Activated naive CD8-positive, alpha-beta T cell treated with anti-CD3 and anti-CD28 coated beads for 36 hours (primary cell): ENCODE results near the gene OR1D5. TPM values are rescaled to one million over a fixed set of nuclear protein-coding genes. Genes with fewer than 3 reads are reported as not detected.
"Not testable (repeated sequence)": the region's sequence is repeated elsewhere in the genome, so short reads cannot be mapped to it uniquely, and the experiment has no call there.

Experiments used
- DNase-seq: peaks from one replicate; pipeline ENCODE4 v3.0.0; 2021
- H3K27ac Mint-ChIP-seq: one replicate; pipeline ENCODE4 v1.8.0; 2022; ENCODE audit warnings: mild to moderate bottlenecking, moderate library complexity, mixed read lengths
- H3K27me3 Mint-ChIP-seq: one replicate; pipeline ENCODE4 v1.8.0; 2022; ENCODE audit warnings: mild to moderate bottlenecking, mixed read lengths
- H3K36me3 Mint-ChIP-seq: one replicate; pipeline ENCODE4 v1.8.0; 2021; ENCODE audit warnings: mild to moderate bottlenecking, mixed read lengths
- H3K4me1 Mint-ChIP-seq: one replicate; pipeline ENCODE4 v1.8.0; 2021; ENCODE audit warnings: mixed read lengths
- H3K4me3 Mint-ChIP-seq: one replicate; pipeline ENCODE4 v1.8.0; 2022; ENCODE audit warnings: mild to moderate bottlenecking, moderate library complexity, mixed read lengths
- H3K9me3 Mint-ChIP-seq: one replicate; pipeline ENCODE4 v1.8.0; 2022; ENCODE audit warnings: mixed read lengths
- total RNA-seq, 2 experiments: library from RNA; stranded (reverse); gene quantifications; one replicate each; pipeline ENCODE4 v1.2.3, GENCODE V29; 2021

Gene OR1D5
- total RNA-seq, 2 experiments from 2014 or later = not detected

DNA sequence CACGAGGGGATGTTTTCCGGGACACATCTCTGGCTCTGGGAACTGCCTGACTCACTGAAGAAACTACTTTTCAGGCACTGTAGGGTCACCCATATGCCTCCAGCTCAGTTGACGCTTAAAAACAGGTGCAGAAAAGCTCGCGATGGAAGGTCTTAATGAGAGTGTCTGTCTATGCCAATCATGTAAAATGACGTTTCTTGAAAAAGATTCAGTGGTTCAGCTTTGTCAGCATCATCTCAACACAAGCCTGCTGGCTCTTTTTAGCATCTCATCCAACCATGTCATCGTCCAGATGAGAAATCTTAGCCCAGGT lies 27.5 kb downstream of the OR1D5 start:
- Mint-ChIP-seq H3K4me3 (no peak overlapping the region), H3K27ac (no peak overlapping the region), H3K27me3 (peaks cover 20% of the 10 kb centered on the region), H3K9me3 (no peaks in the 10 kb centered on the region), H3K4me1 (peaks cover 6% of the 10 kb centered on the region), H3K36me3 (no peaks in the 10 kb centered on the region)
- no peak for DNase-seq

DNA sequence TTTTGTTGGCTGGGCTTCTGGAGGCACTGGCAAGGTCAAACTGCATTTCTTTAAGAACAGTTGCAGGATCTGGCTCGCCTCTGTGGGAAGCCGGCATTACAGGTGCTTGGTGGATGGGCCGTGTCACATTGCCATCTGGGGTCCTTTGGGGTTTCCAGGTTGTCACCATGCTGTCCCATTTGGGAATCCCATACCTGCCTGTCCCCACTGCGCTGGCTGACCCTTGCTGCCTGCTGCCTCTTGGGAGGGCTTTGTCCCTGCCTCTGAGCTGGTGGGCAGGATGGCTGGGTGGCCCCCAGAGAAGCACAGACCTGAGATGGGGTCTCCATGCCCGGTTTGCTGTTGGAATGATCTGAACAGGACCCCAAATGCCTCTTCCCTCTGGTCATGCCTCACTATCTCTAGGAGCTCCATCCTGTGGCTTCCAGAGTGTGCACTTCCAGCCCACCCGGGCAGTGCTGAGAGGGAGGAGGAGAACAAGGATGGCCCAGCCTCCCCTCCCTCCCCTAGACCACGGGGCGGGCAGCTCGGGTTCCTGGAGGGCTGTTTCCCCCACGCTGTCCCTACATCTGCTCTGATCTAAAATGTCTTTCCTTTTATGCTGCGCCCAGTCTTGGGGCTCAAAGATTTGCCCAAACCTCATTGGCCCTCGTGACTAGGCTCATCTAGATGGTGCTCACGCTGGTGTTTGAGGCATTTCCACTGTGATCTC lies 28.0 kb downstream of the OR1D5 start:
- peaks cover 6% of the 10 kb centered on the region for H3K4me1 Mint-ChIP-seq
- no peaks in the 10 kb centered on the region for H3K9me3 Mint-ChIP-seq
- H3K36me3 Mint-ChIP-seq = no peaks in the 10 kb centered on the region
- no peak overlapping the region for H3K4me3 Mint-ChIP-seq
- DNase-seq = no peak
- H3K27ac Mint-ChIP-seq = no peak overlapping the region
- H3K27me3 Mint-ChIP-seq = peaks cover 17% of the 10 kb centered on the region

DNA sequence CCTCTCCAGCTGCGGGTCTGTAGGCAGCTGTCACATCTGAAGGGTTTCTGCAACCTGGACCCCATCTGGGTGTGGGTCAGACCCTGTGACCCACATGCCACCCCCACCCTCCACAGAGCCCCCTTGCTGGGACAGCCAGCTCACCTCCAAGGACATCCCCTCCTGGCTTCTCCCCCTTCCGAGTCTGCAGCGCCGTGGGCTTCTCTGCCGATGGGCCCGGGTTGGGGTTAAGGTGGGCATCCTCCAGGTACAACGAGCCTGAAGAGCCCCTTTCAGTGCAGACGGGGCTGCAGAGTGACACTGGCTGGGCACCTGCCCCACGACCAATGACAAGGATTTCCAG lies 28.9 kb downstream of the OR1D5 start:
- H3K27ac Mint-ChIP-seq = no peak overlapping the region
- DNase-seq = no peak

GRCh38 chr17:3033741-3034577 lies 29.4 kb downstream of the OR1D5 start:
- Mint-ChIP-seq H3K4me3 (no peak overlapping the region), H3K36me3 (no peaks in the 10 kb centered on the region), H3K27me3 (peaks cover 6% of the 10 kb centered on the region), H3K4me1 (no peaks in the 10 kb centered on the region), H3K9me3 (no peaks in the 10 kb centered on the region), H3K27ac (no peak overlapping the region)
- DNase-seq = no peak

More for the DNA sequence above, 28.9 kb downstream of the OR1D5 start:
- H3K4me1 Mint-ChIP-seq = peaks cover under 1% of the 10 kb centered on the region
- peaks cover 9% of the 10 kb centered on the region for H3K27me3 Mint-ChIP-seq
- H3K4me3 Mint-ChIP-seq = no peak overlapping the region
- no peaks in the 10 kb centered on the region for H3K36me3 Mint-ChIP-seq
- no peaks in the 10 kb centered on the region for H3K9me3 Mint-ChIP-seq

GRCh38 chr17:3033248-3033640 lies 30.2 kb downstream of the OR1D5 start:
- peaks cover 4% of the 10 kb centered on the region for H3K27me3 Mint-ChIP-seq
- H3K36me3 Mint-ChIP-seq = no peaks in the 10 kb centered on the region
- H3K4me1 Mint-ChIP-seq = no peaks in the 10 kb centered on the region
- DNase-seq = no peak
- H3K27ac Mint-ChIP-seq = no peak overlapping the region
- no peak overlapping the region for H3K4me3 Mint-ChIP-seq
- no peaks in the 10 kb centered on the region for H3K9me3 Mint-ChIP-seq

DNA sequence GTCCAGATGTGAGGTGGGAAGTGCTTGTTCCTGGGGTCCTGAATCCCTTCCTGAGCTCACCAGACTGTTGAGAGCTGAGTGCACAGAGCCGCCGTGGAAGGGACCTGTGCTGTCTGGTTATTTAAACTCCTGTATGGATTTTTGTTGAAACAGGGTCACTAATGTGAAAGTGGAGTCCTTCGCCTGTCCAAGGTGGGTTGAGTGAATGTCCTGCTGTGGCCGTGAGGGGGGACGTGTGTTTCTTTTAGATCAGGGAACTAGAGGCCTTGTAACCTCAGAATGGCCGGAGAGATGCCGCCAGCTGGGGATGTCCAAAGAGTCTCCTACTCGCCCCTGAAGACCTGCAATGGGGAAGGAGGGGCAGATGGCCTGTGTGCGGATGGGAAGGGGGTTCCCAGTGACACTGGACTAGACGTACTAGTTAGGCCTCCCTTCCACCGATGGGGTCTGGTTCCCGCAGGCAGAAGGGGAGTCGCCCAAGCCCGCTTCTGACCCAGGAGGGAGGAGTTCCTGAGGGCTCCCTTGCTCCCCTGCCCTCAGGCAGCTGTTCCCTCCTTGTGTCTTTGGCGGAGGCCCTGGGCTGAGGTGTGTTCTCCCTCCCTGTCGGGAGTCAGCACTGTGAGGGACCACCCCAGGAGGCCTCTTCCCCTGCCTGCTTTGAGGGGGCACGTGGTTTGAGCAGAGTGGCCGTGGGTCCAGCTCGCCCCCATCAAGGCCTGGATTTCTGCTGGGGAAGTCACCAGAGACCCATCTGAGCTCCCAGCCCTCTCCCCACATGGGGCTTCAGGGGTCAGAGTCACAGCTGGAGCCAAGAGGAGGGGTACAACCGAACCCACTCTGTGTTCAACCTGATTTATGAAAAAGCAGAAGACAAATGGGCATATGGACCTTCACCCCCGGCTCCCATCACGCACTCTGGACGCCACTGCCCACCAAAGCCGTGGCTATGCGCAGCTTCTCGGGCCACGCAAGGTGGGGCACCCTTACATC lies 30.9 kb downstream of the OR1D5 start:
- Mint-ChIP-seq H3K9me3 (no peaks in the 10 kb centered on the region), H3K27ac (no peak overlapping the region), H3K27me3 (peaks cover 2% of the 10 kb centered on the region), H3K4me3 (no peak overlapping the region), H3K36me3 (no peaks in the 10 kb centered on the region), H3K4me1 (no peaks in the 10 kb centered on the region)
- no peak for DNase-seq

DNA sequence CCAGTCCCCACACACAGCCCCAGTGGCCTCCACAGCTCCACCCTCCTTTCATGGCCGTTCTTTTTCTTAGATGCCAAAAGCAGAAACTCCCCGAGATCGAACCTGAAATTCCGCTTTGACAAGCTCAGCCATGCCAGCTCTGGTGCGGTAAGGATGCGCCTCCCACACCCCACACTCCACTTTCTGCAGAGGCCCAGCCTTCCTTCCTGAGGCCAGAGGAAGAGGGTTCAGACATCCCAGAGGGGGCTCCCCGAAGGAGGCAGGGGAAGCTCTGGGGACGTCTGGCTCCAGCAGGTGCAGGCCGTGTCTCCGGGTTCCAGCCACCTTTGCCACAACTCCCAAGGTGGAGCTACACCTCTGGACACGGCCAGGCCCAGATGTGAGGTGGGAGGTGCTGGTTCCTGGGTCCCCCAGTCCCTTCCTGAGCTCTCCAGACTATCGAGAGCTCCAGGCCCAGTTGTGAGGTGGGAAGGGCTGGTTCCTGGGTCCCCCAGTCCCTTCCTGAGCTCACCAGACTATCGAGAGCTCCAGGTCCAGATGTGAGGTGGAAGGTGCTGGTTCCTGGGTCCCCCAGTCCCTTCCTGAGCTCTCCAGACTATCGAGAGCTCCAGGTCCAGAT lies 32.4 kb downstream of the OR1D5 start:
- H3K27me3 Mint-ChIP-seq, H3K4me1 Mint-ChIP-seq, H3K9me3 Mint-ChIP-seq, DNase-seq, H3K4me3 Mint-ChIP-seq, H3K36me3 Mint-ChIP-seq, H3K27ac Mint-ChIP-seq: not testable (repeated sequence)

DNA sequence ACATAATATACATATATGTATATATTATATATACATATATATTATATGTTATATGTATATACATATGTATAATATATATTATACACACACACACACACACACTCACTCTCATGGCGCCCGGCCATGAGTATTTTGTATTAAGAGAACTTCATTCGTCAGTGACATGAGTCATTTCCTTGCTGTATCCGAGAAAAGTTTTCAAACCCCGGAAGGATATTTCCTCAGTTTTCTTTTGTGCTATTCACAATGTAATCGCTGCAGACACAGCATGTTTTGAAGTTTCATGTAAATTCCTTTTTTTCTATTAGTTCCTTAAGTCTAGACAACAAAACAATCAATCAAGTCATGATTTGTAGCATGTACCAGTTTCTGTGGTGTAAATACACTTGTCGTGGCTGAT lies 33.3 kb downstream of the OR1D5 start:
- Mint-ChIP-seq H3K4me1 (no peaks in the 10 kb centered on the region), H3K27me3 (no peaks in the 10 kb centered on the region), H3K36me3 (no peaks in the 10 kb centered on the region), H3K27ac (no peak overlapping the region), H3K4me3 (no peak overlapping the region), H3K9me3 (no peaks in the 10 kb centered on the region)
- DNase-seq = no peak

- Mint-ChIP-seq H3K36me3 (no peaks in the 10 kb centered on the region), H3K4me3 (no peak overlapping the region), H3K27ac (no peak overlapping the region), H3K9me3 (no peaks in the 10 kb centered on the region), H3K27me3 (no peaks in the 10 kb centered on the region), H3K4me1 (no peaks in the 10 kb centered on the region)
- no peak for DNase-seq
Measured at GRCh38 chr17:3029213-3029913, 34.0 kb downstream of the OR1D5 start.

DNA sequence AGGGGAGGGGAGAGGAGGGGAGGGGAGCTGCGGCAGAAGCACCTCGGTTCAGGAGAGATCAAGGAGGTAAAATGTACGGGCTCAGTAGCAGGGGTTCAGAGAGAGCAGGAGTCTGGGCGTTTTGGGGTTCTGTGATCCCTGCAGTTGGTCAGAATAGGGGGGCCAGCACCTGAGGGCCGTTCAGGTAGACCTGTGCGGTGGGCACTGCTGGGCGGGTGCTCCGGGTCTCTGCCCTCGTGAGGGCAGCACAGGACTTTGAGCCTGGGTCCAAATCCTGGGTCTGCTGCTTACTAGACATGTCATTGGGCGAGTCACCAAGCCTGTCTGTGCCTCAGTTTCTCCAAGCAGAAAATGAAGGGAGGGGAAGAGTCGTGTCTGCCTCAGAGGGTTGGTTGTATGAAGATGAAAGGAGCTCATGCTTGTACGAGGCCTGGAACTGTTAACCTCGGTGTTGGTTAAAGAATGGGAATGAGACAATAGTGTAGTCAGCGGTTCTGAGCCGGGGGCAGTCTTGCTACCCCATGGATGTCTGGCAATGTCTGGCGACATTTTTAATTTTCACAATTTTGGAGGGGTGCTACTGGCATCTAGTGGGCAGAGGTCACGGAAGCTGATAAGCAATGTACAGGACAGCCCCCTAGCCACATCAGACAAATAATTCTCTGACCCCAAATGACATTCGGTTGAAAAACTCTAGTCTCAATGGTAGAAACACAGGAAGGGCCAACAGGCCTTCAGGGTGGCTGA lies 35.4 kb downstream of the OR1D5 start:
- no peak overlapping the region for H3K27ac Mint-ChIP-seq
- no peak overlapping the region for H3K4me3 Mint-ChIP-seq
- H3K9me3 Mint-ChIP-seq = peaks cover 10% of the 10 kb centered on the region
- no peaks in the 10 kb centered on the region for H3K27me3 Mint-ChIP-seq
- peaks cover 9% of the 10 kb centered on the region for H3K36me3 Mint-ChIP-seq
- DNase-seq = no peak
- H3K4me1 Mint-ChIP-seq = no peaks in the 10 kb centered on the region

DNA sequence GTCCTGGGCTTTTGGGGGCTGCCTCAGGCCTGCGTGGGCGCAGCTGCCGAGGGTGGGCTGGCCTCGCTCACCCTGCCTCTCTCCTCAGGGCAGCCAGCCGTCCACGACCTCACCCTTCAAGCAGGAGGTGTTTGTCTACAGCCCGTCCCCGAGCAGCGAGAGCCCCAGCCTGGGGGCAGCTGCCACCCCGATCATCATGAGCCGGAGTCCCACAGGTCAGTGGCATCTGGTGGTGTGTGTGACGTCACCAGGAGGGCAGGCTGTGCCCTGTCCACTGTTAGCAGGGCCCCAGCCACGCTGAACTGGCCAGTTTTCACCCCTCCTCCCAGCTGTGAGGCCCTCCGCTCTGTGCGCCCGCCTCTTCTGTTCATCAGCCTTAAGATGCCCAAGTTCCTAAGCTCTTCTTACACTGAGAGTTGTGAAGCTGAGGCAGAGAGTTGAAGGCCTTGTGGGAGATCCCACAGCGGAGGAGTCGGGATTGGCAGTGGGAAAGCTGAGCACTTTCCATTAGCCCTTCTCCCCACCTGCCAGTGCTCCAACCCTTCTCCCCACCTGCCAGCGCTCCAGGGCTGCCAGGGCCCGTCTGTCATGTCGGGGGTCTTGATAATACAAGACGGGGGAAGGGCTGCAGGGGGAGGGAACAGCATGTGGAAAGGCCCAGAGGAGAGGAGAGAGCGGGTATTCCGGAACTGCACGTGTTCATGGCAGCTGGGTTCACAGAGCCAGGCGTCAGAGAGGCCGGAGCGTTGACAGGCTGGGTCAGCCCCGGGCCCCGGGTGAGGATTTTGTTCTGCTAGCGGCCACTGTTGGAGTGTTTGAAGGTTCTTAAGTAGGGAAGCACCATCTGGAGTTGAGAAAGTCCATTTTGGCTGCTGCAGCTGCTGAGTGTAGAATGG lies 36.3 kb downstream of the OR1D5 start:
- Mint-ChIP-seq H3K36me3 (peaks cover 16% of the 10 kb centered on the region), H3K9me3 (peaks cover 16% of the 10 kb centered on the region), H3K4me3 (no peak overlapping the region), H3K4me1 (no peaks in the 10 kb centered on the region), H3K27ac (no peak overlapping the region), H3K27me3 (no peaks in the 10 kb centered on the region)
- no peak for DNase-seq

GRCh38 chr17:3026125-3026855 lies 37.1 kb downstream of the OR1D5 start:
- no peak overlapping the region for H3K4me3 Mint-ChIP-seq
- H3K4me1 Mint-ChIP-seq = no peaks in the 10 kb centered on the region
- H3K36me3 Mint-ChIP-seq = peaks cover 24% of the 10 kb centered on the region
- no peak overlapping the region for H3K27ac Mint-ChIP-seq
- H3K9me3 Mint-ChIP-seq = peaks cover 22% of the 10 kb centered on the region
- DNase-seq = no peak
- H3K27me3 Mint-ChIP-seq = no peaks in the 10 kb centered on the region
